LoVo (cell line): ENCODE results near the gene TSPAN1.

Experiments
- DNase-seq: peaks from one replicate; pipeline ENCODE4 v3.0.0-alpha.2; 2016; ENCODE audit warnings: low spot score

The TSPAN1 gene

GRCh38 chr1:46187106-46187869, 12.4 kb downstream of the TSPAN1 start:
- peak; percentile 38 for DNase-seq

- peak; percentile 37 for DNase-seq
These were observed 13.6 kb downstream of the TSPAN1 start for GRCh38 chr1:46188295-46189030.

GRCh38 chr1:46190539-46190938, 15.7 kb downstream of the TSPAN1 start:
- no peak for DNase-seq

- no peak for DNase-seq
These were observed 16.3 kb downstream of the TSPAN1 start for GRCh38 chr1:46191033-46191701.

GRCh38 chr1:46192171-46192570, 17.3 kb downstream of the TSPAN1 start:
- DNase-seq = no peak

- DNase-seq = no peak
These were observed 18.4 kb downstream of the TSPAN1 start for GRCh38 chr1:46193285-46193684.

GRCh38 chr1:46193984-46194570, 19.2 kb downstream of the TSPAN1 start:
- no peak for DNase-seq

GRCh38 chr1:46194641-46195193, 19.8 kb downstream of the TSPAN1 start:
- no peak for DNase-seq

- no peak for DNase-seq
These were observed 21.7 kb downstream of the TSPAN1 start for GRCh38 chr1:46196609-46197008.

GRCh38 chr1:46197560-46197963, 22.7 kb downstream of the TSPAN1 start:
- no peak for DNase-seq

- peak; percentile 75 for DNase-seq
These were observed 23.3 kb downstream of the TSPAN1 start, which contains the start of gene POMGNT1 for GRCh38 chr1:46197964-46198811. Gene POMGNT1 (minus strand): TSS chr1:46198434. CDS start chr1:46197821, 613 bp downstream.

GRCh38 chr1:46199233-46199749, 24.4 kb downstream of the TSPAN1 start:
- no peak for DNase-seq

GRCh38 chr1:46203738-46204405, 29.0 kb downstream of the TSPAN1 start:
- DNase-seq = no peak

GRCh38 chr1:46204406-46204742, 29.5 kb downstream of the TSPAN1 start:
- DNase-seq = no peak

- DNase-seq = no peak
These were observed 30.3 kb downstream of the TSPAN1 start for GRCh38 chr1:46205141-46205540.

GRCh38 chr1:46205791-46206190, 30.9 kb downstream of the TSPAN1 start:
- no peak for DNase-seq

GRCh38 chr1:46206399-46206798, 31.5 kb downstream of the TSPAN1 start:
- DNase-seq = no peak

- DNase-seq = no peak
These were observed 35.7 kb downstream of the TSPAN1 start for GRCh38 chr1:46210561-46210960.

GRCh38 chr1:46211051-46211450, 36.2 kb downstream of the TSPAN1 start:
- DNase-seq = no peak

- no peak for DNase-seq
These were observed 40.6 kb downstream of the TSPAN1 start for GRCh38 chr1:46215504-46215903.
